GM21786 (cell line): ENCODE measurements around the gene PCDH1.

ENCODE experiments used
- ATAC-seq: cut with Tn5 transposase; IDR thresholded peaks from one replicate; pipeline ENCODE4 v1.9.1; 2021; ENCODE audit not compliant: unreplicated experiment

PCDH1 gene

DNA sequence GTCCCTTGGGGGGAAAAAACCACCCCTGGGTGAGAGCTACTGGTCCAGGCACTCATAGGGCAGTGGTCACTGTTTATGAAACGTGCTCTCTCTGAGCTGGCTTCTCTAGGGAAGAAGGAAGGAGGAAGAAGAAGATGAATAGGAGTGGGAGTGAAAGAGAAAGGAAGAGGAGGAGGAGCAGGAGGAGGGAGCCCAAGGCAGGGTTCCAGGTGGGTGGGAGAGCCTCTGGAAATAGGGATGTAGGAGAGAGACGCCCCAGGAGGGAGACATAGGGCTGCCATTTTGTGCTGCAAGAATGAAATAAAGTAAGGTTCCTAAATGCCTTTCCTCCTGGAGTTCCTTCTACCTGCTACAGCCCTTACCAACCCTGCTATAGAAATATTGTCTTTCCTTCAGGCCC lies 65.7 kb downstream of the PCDH1 start:
- ATAC-seq = no peak

- ATAC-seq = peak; percentile 52
These were observed 66.7 kb downstream of the PCDH1 start for GRCh38 chr5:141811287-141812155.

- no peak for ATAC-seq
These were observed 67.5 kb downstream of the PCDH1 start for GRCh38 chr5:141810702-141811101.

DNA sequence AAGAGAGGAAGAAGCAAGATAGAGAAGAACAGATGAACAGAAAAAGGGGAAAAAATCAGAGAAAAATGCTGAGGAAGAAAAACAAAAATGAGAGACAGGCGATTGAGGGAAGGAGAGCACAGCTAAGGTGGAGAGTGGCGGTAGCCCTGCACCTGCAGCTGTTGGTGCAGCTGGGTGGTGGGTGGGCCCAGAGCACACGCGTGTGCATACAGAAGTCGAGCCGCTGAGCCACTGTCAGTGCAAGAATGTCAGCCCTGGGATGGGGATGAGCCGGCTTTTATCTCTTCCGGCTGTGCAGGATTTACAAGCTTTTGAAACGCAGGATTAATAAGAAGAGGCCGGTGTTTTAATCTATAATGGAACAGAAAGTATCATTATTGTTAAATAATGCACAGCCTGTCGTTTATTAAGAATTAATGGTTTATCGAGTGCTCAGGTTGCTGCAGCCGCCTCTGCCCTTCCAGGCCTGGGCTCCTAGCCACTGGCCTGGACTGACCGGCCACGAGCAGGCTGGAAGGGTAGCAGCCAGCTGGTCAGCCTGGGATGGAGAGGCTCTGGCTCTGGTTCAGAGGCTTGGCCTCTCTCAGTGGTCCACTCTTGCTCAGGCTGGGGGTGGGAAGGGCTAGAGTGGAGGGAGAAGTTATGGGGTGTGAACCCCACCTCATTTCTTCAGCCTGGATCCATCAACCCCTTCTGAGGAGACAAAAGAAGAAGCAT lies 68.7 kb downstream of the PCDH1 start:
- ATAC-seq = no peak

- no peak for ATAC-seq
These were observed 69.4 kb downstream of the PCDH1 start for GRCh38 chr5:141808857-141809256.

DNA sequence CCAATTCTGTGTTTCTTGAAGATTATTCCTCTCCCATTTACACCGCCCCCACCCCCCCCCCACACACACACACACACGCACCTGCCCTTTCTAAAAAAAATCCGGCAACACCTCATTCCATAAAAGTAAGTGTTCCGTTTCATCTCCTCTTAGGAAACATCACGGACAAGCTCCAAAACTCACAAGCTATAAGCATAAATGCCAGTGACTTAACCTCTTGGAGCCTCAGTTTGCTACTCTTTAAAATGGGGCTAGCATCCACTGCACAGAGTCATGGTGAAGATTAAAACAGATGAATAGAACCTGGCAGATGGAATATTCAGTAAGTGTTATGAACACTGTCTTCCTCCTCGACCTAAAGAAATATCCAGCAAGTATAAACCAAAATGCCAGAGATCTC lies 70.5 kb downstream of the PCDH1 start:
- ATAC-seq = no peak

DNA sequence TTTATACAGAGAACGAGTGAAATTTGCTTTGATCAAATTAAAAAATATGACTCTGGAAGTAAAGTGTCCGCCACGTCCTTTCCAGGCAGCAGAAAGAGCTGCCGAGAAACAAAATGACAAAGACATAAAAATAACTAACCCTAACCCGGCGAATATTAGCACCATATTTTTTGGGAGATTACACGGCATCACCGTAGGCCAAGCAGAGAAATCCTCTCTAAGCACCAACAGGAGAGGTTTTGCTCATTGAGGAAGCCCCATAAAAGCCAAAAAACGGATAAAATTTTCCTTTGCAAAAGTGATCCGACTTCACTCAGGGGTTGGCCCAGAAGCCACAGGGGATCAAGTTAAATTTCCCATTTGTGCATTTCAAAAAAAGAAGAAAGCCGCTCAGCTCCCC lies 70.9 kb downstream of the PCDH1 start:
- no peak for ATAC-seq

- no peak for ATAC-seq
These were observed 71.6 kb downstream of the PCDH1 start for GRCh38 chr5:141806626-141807025.

- ATAC-seq = no peak
These were observed 72.2 kb downstream of the PCDH1 start for GRCh38 chr5:141805874-141806595.

GRCh38 chr5:141804475-141804874 lies 73.7 kb downstream of the PCDH1 start:
- ATAC-seq = no peak
